ENCODE measurements around the gene CCDC174. TPM values are rescaled to one million over a fixed set of nuclear protein-coding genes. Genes with fewer than 3 reads are reported as not detected.
"Not testable (repeated sequence)": the region's sequence is repeated elsewhere in the genome, so short reads cannot be mapped to it uniquely, and the experiment has no call there.

The CCDC174 gene
- total RNA-seq, 1 experiment from 2014 or later: 28.7 TPM

DNA sequence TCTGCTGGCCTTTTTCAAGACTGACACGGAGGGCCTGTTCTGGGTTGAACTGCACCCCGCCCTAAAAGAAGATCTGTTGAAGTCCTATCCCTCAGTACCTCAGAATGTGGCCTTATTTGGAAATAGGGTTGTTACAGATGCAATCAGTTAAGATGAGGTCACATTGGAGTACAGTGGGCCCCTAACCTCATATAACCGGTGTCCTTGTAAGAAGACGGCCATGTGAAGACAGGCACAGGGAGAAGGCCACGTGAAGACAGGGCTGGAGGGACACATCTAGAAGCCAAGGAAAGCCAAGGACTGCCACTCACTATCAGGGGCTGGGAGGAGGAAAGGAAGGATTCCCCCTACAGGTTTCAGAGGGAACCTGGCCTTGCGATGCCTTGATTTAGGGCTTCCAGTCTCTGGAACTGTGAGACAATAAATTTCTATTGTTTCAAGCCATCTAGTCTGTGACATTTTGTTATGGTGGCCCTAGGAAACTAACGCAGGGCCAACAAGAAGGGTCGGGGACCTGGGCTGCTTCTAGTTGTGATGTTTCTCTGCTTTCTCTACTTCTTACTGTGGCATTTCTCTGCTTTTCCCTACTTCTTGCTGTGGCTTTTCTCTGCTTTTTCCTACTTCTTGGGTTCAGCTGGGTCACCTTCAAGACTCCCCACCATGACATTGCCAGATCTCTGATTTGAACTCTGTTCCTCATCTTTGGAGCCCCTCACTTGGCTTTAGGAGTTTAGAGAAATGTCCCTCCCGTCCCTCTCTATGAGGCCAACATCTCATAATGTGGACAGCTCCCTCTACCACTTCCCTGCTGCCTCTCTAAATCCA lies 4.8 kb upstream of the CCDC174 start:
- POLR2A ChIA-PET: no interaction called here
- H3K9me3 Mint-ChIP-seq (ENCODE audit: unreplicated experiment): no peaks in the 10 kb centered on the region
- peaks cover 29% of the 10 kb centered on the region for H3K27me3 Mint-ChIP-seq (ENCODE audit: insufficient read depth, unreplicated experiment)
- no peaks in the 10 kb centered on the region for H3K36me3 Mint-ChIP-seq (ENCODE audit: insufficient read depth, unreplicated experiment)
- BruUV-seq (replicated peaks): no TSS peak
- intact Hi-C loops (cut with micrococcal nuclease): no loop called here
- no peak for TF ChIP-seq CTCF (IDR thresholded peaks at IDR 0.05; ENCODE audit: unreplicated experiment)
- H3K4me1 Mint-ChIP-seq (ENCODE audit: insufficient read depth, unreplicated experiment): no peaks in the 10 kb centered on the region
- DNase-seq (ENCODE audit: unreplicated experiment): no peak
- CTCF ChIA-PET: interaction anchor here (0.7 to 1.3 kb wide), 5 partner anchors 8 to 461 kb away, joined by 3 to 4 read pairs (median 3); no protein-coding TSS in a partner anchor
- no peak overlapping the region for H3K4me3 Mint-ChIP-seq (ENCODE audit: unreplicated experiment)
- H3K27ac Mint-ChIP-seq (ENCODE audit: low read depth, unreplicated experiment): no peak overlapping the region

DNA sequence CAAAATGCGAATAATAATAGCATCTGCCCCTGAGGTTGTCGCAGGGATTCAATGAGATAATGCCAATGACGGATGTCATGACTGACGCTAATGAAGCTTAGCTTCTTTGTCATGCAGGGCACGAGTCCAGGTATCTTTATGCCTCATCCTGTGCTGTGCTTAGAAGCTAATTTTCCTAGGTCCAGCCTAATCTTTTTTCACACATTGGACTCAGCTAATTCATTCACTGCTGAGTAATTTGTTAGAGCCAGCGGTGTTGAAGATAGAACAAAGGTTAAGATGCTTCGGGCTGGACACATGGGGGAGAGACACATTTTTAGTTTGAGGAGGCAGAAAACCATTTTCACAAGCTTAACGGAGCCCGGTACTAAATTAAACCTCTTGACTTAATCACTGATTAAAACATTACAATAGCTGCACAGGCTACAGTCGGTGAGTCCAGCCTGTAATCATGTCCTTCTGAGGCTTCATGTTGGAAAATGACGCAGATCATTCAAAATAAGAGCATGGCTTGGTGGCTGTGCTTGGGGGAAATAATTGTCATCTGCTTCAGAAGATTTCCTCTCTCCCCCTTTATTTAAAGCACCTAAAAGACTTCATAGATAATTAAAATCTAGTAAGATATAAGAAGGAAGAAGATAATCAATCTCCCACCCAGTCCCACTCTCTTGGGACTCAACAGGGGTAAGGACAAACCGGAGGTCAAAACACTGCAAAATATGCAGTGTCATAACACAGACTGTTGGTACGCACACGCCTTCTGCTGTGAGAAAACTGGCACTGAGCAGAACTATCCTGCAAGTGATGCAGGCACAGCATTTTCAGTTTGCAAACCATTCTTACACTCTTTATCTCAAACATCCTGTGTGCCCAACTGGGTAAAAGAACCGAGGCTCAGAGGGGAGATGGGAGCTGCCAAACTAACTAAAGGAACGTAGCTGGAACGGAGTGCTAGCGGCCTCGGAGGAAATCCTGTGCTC lies 3.3 kb upstream of the CCDC174 start:
- no TSS peak for BruUV-seq (replicated peaks)
- Mint-ChIP-seq H3K27me3 (ENCODE audit: insufficient read depth, unreplicated experiment) (peaks cover 19% of the 10 kb centered on the region), H3K36me3 (ENCODE audit: insufficient read depth, unreplicated experiment) (no peaks in the 10 kb centered on the region), H3K4me3 (ENCODE audit: unreplicated experiment) (no peak overlapping the region), H3K27ac (ENCODE audit: low read depth, unreplicated experiment) (no peak overlapping the region), H3K9me3 (ENCODE audit: unreplicated experiment) (no peaks in the 10 kb centered on the region), H3K4me1 (ENCODE audit: insufficient read depth, unreplicated experiment) (peaks cover 5% of the 10 kb centered on the region)
- POLR2A ChIA-PET: no interaction called here
- no peak for DNase-seq (ENCODE audit: unreplicated experiment)
- intact Hi-C loops (cut with micrococcal nuclease): no loop called here
- TF ChIP-seq CTCF (IDR thresholded peaks at IDR 0.05; ENCODE audit: unreplicated experiment): no peak
- CTCF ChIA-PET: interaction anchor here (0.6 to 1.3 kb wide), 8 partner anchors 10 to 463 kb away, joined by 3 to 4 read pairs (median 3); no protein-coding TSS in a partner anchor

DNA sequence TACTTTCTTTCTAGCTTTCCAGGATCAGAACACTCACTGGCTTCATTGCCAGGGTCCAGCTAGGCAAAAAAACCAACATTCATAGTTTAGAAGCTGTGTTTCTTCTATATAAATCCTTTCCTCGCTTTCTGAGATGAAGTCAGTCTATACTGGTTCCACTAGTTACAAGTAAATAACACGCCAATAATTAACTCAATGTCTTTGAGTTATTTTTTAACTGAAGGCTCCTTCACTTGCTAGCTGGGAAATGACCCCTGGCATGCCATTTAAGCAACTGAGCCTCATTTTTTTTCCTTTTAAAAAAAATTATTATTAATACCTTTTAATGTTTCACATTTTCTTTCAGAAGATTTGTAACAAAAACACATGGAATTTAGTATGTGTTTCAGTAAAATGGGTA lies 2.1 kb upstream of the CCDC174 start:
- Mint-ChIP-seq H3K27ac (ENCODE audit: low read depth, unreplicated experiment) (no peak overlapping the region), H3K9me3 (ENCODE audit: unreplicated experiment) (no peaks in the 10 kb centered on the region), H3K4me1 (ENCODE audit: insufficient read depth, unreplicated experiment) (peaks cover 12% of the 10 kb centered on the region), H3K4me3 (ENCODE audit: unreplicated experiment) (peak overlapping the region; percentile 99), H3K36me3 (ENCODE audit: insufficient read depth, unreplicated experiment) (peaks cover 9% of the 10 kb centered on the region), H3K27me3 (ENCODE audit: insufficient read depth, unreplicated experiment) (peaks cover 7% of the 10 kb centered on the region)
- ChIA-PET CTCF (interaction anchor here (1.8 kb wide), 1 partner anchor 277 kb away, joined by 5 read pairs; no protein-coding TSS in a partner anchor), POLR2A (no interaction called here)
- no peak for TF ChIP-seq CTCF (IDR thresholded peaks at IDR 0.05; ENCODE audit: unreplicated experiment)
- no peak for DNase-seq (ENCODE audit: unreplicated experiment)
- no TSS peak for BruUV-seq (replicated peaks)
- intact Hi-C loops (cut with micrococcal nuclease): no loop called here

GRCh38 chr3:14650193-14650592 lies 1.4 kb upstream of the CCDC174 start:
- DNase-seq (ENCODE audit: unreplicated experiment): no peak
- ChIA-PET POLR2A (interaction anchor here (1.0 to 2.0 kb wide), 5 partner anchors 17 to 415 kb away, joined by 3 to 13 read pairs (median 5); partner anchors contain the start of genes MRPS25 and NR2C2), CTCF (interaction anchor here (1.0 to 1.8 kb wide), 3 partner anchors 9 to 276 kb away, joined by 3 to 5 read pairs (median 5); no protein-coding TSS in a partner anchor)
- H3K4me3 Mint-ChIP-seq (ENCODE audit: unreplicated experiment): peak overlapping the region; percentile 99
- H3K4me1 Mint-ChIP-seq (ENCODE audit: insufficient read depth, unreplicated experiment): peaks cover 12% of the 10 kb centered on the region
- BruUV-seq (replicated peaks): no TSS peak
- no peaks in the 10 kb centered on the region for H3K27me3 Mint-ChIP-seq (ENCODE audit: insufficient read depth, unreplicated experiment)
- no peak for TF ChIP-seq CTCF (IDR thresholded peaks at IDR 0.05; ENCODE audit: unreplicated experiment)
- H3K36me3 Mint-ChIP-seq (ENCODE audit: insufficient read depth, unreplicated experiment): peaks cover 16% of the 10 kb centered on the region
- H3K9me3 Mint-ChIP-seq (ENCODE audit: unreplicated experiment): no peaks in the 10 kb centered on the region
- peak overlapping the region; percentile 99 for H3K27ac Mint-ChIP-seq (ENCODE audit: low read depth, unreplicated experiment)
- intact Hi-C loops (cut with micrococcal nuclease): no loop called here

DNA sequence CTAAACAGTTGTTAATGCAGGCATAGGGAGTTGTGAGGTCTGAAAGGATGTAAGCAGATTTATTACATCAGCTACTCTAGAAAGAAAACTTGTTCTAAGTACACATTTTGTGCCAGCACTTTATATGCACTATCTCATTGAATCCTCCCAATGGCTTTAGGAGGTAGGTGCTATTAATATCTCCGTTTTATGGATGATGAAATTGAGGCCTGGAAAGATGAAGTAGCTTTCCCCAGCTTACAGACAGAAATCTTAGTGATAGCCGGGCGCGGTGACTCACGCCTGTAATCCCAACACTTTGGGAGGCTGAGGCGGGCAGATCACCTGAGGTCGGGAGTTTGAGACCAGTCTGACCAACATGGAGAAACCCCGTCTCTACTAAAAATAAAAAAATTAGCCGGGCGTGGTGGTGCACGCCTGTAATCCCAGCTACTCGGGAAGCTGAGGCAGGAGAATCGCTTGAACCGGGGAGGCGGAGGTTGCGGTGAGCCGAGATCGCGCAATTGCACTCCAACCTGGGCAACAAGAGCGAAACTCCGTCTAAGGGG lies 872 bp downstream of the CCDC174 start:
- CTCF ChIA-PET: interaction anchor here (0.6 to 1.7 kb wide), 6 partner anchors 21 to 758 kb away, joined by 4 to 6 read pairs (median 4); partner anchors contain the start of gene C3orf20

More for the DNA sequence above, 872 bp downstream of the CCDC174 start:
- Mint-ChIP-seq H3K4me3 (ENCODE audit: unreplicated experiment) (peak overlapping the region; percentile 99), H3K36me3 (ENCODE audit: insufficient read depth, unreplicated experiment) (peaks cover 39% of the 10 kb centered on the region), H3K4me1 (ENCODE audit: insufficient read depth, unreplicated experiment) (peaks cover 15% of the 10 kb centered on the region), H3K27ac (ENCODE audit: low read depth, unreplicated experiment) (peak overlapping the region; percentile 99)
- BruUV-seq (replicated peaks); intact Hi-C loops (cut with micrococcal nuclease); H3K27me3 Mint-ChIP-seq (ENCODE audit: insufficient read depth, unreplicated experiment); H3K9me3 Mint-ChIP-seq (ENCODE audit: unreplicated experiment): not testable (repeated sequence)
- POLR2A ChIA-PET: interaction anchor here (0.7 to 2.9 kb wide), 19 partner anchors 10 to 1811 kb away, joined by 3 to 18 read pairs (median 5); partner anchors contain the start of genes LSM3, MRPS25, NR2C2 and RBSN
- DNase-seq (ENCODE audit: unreplicated experiment): peak; percentile 40

All from MCF 10A (cell line).